Measurements from ENCODE around the gene IGSF9.

The IGSF9 gene

GRCh38 chr1:159973350-159973940 is 28.0 kb upstream of the IGSF9 start:
- H3K36me3 ChIP-seq (ENCODE audit: control insufficient read depth, insufficient read depth, low read length), result no peaks in the 10 kb centered on the region
- no peaks in the 10 kb centered on the region for H3K9me3 ChIP-seq (ENCODE audit: control insufficient read depth, insufficient read depth, low read depth, low read length)
- H3K27ac ChIP-seq (ENCODE audit: low read depth, low read length), result no peak overlapping the region
- no peak overlapping the region for H3K9ac ChIP-seq (ENCODE audit: low read length)
- no peak overlapping the region for H3K4me3 ChIP-seq (ENCODE audit: low read depth, low read length)
- H3K4me1 ChIP-seq (ENCODE audit: control insufficient read depth, insufficient read depth, low read length), result no peaks in the 10 kb centered on the region
- peaks cover 27% of the 10 kb centered on the region for H3K27me3 ChIP-seq (ENCODE audit: control insufficient read depth, insufficient read depth, low read length)

- no peak overlapping the region for H3K4me3 ChIP-seq (ENCODE audit: low read depth, low read length)
- H3K4me1 ChIP-seq (ENCODE audit: control insufficient read depth, insufficient read depth, low read length), result no peaks in the 10 kb centered on the region
- H3K36me3 ChIP-seq (ENCODE audit: control insufficient read depth, insufficient read depth, low read length), result no peaks in the 10 kb centered on the region
- H3K27me3 ChIP-seq (ENCODE audit: control insufficient read depth, insufficient read depth, low read length), result peaks cover 26% of the 10 kb centered on the region
- no peak overlapping the region for H3K27ac ChIP-seq (ENCODE audit: low read depth, low read length)
- no peak overlapping the region for H3K9ac ChIP-seq (ENCODE audit: low read length)
- no peaks in the 10 kb centered on the region for H3K9me3 ChIP-seq (ENCODE audit: control insufficient read depth, insufficient read depth, low read depth, low read length)
Measured at GRCh38 chr1:159972443-159973205, 27.2 kb upstream of the IGSF9 start.

DNA sequence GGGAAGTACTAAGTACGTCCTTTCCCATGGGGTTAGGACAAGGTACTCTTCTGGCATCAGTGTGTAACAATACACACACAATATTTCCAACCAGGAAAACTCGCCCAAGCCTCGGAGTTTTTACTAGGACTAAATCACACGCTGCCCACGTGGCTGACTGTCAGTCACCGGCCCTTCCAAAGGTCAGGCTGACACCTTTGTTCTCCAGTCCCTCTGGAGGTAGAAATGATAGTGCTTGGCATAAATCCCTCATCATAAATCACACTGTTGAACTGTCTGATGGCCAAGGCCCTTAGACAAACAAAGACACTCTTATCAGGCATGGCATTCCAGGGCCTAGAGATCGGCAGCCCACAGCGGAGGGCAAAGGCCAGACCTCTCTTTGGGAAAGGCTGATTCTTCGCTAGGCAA is 25.5 kb upstream of the IGSF9 start:
- H3K36me3 ChIP-seq (ENCODE audit: control insufficient read depth, insufficient read depth, low read length), result no peaks in the 10 kb centered on the region
- no peak overlapping the region for H3K4me3 ChIP-seq (ENCODE audit: low read depth, low read length)
- no peaks in the 10 kb centered on the region for H3K9me3 ChIP-seq (ENCODE audit: control insufficient read depth, insufficient read depth, low read depth, low read length)
- H3K9ac ChIP-seq (ENCODE audit: low read length), result no peak overlapping the region
- no peaks in the 10 kb centered on the region for H3K4me1 ChIP-seq (ENCODE audit: control insufficient read depth, insufficient read depth, low read length)
- H3K27me3 ChIP-seq (ENCODE audit: control insufficient read depth, insufficient read depth, low read length), result peaks cover 19% of the 10 kb centered on the region; the same call in 1 of the 2 replicates
- no peak overlapping the region for H3K27ac ChIP-seq (ENCODE audit: low read depth, low read length)

DNA sequence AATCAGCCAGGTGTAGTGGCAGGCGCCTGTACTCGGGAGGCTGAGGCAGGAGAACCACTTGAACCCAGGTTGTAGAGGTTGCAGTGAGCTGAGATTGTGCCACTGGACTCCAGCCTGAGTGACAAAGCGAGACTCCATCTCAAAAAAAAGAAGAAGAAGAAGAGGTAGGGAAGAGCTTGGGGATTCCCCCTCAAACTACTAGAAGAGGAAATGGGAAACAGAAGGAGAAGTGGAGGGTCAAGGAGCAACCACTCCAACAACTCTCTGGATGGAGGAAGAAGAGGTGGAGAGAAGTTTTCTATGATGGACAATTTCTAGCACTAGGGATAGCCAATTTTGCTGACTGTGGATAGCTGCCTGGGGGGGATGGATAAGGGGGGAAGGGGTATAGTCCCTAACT is 23.5 kb upstream of the IGSF9 start:
- no peaks in the 10 kb centered on the region for H3K36me3 ChIP-seq (ENCODE audit: control insufficient read depth, insufficient read depth, low read length)
- H3K4me1 ChIP-seq (ENCODE audit: control insufficient read depth, insufficient read depth, low read length), result no peaks in the 10 kb centered on the region
- H3K27ac ChIP-seq (ENCODE audit: low read depth, low read length), result no peak overlapping the region
- H3K4me3 ChIP-seq (ENCODE audit: low read depth, low read length), result no peak overlapping the region
- H3K9me3 ChIP-seq (ENCODE audit: control insufficient read depth, insufficient read depth, low read depth, low read length), result no peaks in the 10 kb centered on the region
- H3K9ac ChIP-seq (ENCODE audit: low read length), result no peak overlapping the region
- H3K27me3 ChIP-seq (ENCODE audit: control insufficient read depth, insufficient read depth, low read length), result peaks cover 4% of the 10 kb centered on the region; the same call in 1 of the 2 replicates

DNA sequence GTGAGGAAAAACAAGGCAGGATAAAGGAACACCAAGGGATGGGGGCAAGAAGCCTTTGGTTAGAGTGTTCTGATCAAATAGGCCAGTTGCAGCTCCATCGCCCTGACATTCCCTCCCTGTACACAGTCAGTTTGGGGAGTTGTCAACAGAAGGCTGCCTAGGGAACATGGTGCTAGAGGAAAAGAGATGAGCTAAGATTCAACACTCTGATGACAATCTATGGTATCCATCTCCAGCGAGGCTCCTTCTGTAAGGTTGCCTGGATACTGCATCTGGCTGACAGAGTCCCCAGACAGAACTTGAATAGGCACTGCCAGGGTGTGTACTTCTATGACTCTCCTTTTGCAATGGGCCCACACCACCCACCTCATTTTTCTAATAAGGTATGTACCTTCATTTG is 19.9 kb upstream of the IGSF9 start:
- Histone ChIP-seq H3K4me3 (ENCODE audit: low read depth, low read length) (no peak overlapping the region), H3K9ac (ENCODE audit: low read length) (no peak overlapping the region), H3K4me1 (ENCODE audit: control insufficient read depth, insufficient read depth, low read length) (no peaks in the 10 kb centered on the region), H3K27ac (ENCODE audit: low read depth, low read length) (no peak overlapping the region), H3K36me3 (ENCODE audit: control insufficient read depth, insufficient read depth, low read length) (no peaks in the 10 kb centered on the region), H3K9me3 (ENCODE audit: control insufficient read depth, insufficient read depth, low read depth, low read length) (no peaks in the 10 kb centered on the region), H3K27me3 (ENCODE audit: control insufficient read depth, insufficient read depth, low read length) (peaks cover 4% of the 10 kb centered on the region; the same call in 1 of the 2 replicates)

DNA sequence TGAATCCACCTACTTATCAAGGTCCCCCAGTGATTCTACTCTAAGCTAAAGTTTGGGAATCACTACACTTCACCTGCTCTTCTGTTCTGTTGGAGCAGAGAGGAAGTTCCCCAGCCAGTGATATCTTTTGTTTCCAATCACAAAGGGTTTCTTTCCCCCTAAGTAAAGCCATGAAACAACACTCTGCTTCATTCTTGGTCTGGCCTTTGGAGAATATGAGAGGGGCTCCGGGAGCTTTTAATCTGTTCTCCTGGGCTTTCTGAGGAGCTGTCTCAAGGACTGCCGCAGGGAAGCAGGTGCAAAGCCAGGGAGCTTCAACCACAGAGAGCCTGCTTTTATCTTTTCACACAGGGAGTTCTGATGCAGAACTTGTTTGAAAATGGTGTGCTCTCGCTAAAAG is 18.7 kb upstream of the IGSF9 start:
- no peaks in the 10 kb centered on the region for H3K36me3 ChIP-seq (ENCODE audit: control insufficient read depth, insufficient read depth, low read length)

DNA sequence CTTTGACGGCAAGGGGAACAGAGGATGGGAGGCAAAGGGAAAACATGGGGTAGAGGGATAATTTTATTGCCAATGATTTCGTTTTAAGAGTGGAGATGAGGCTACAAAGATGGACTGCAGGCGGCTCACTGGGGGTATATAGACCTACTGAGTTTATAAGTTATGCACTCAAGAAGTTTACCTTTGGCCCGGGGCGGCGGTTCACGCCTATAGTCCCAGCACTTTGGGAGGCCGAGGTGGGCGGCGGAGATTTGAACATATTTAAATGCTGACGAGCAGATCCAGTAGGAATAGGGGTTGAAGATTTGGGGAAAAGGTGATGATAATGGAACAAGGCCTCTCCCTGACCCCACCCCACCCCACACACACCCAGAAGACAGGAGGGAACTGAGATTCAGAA is 16.8 kb upstream of the IGSF9 start:
- no peaks in the 10 kb centered on the region for H3K9me3 ChIP-seq (ENCODE audit: control insufficient read depth, insufficient read depth, low read depth, low read length)
- H3K27me3 ChIP-seq (ENCODE audit: control insufficient read depth, insufficient read depth, low read length), result no peaks in the 10 kb centered on the region; the same call in 1 of the 2 replicates
- H3K4me1 ChIP-seq (ENCODE audit: control insufficient read depth, insufficient read depth, low read length), result no peaks in the 10 kb centered on the region
- no peak overlapping the region for H3K27ac ChIP-seq (ENCODE audit: low read depth, low read length)
- H3K36me3 ChIP-seq (ENCODE audit: control insufficient read depth, insufficient read depth, low read length), result no peaks in the 10 kb centered on the region
- H3K9ac ChIP-seq (ENCODE audit: low read length), result no peak overlapping the region
- H3K4me3 ChIP-seq (ENCODE audit: low read depth, low read length), result no peak overlapping the region

More for the DNA sequence above, 18.7 kb upstream of the IGSF9 start:
- Histone ChIP-seq H3K4me3 (ENCODE audit: low read depth, low read length) (no peak overlapping the region), H3K9ac (ENCODE audit: low read length) (no peak overlapping the region), H3K9me3 (ENCODE audit: control insufficient read depth, insufficient read depth, low read depth, low read length) (no peaks in the 10 kb centered on the region), H3K27me3 (ENCODE audit: control insufficient read depth, insufficient read depth, low read length) (peaks cover 4% of the 10 kb centered on the region; the same call in 1 of the 2 replicates), H3K27ac (ENCODE audit: low read depth, low read length) (no peak overlapping the region), H3K4me1 (ENCODE audit: control insufficient read depth, insufficient read depth, low read length) (no peaks in the 10 kb centered on the region)

GRCh38 chr1:159961636-159962035 is 16.2 kb upstream of the IGSF9 start:
- Histone ChIP-seq H3K27ac (ENCODE audit: low read depth, low read length) (no peak overlapping the region), H3K4me3 (ENCODE audit: low read depth, low read length) (no peak overlapping the region)

GRCh38 chr1:159960721-159961381 is 15.4 kb upstream of the IGSF9 start:
- Histone ChIP-seq H3K9ac (ENCODE audit: low read length) (no peak overlapping the region), H3K27me3 (ENCODE audit: control insufficient read depth, insufficient read depth, low read length) (no peaks in the 10 kb centered on the region; the same call in 1 of the 2 replicates), H3K27ac (ENCODE audit: low read depth, low read length) (no peak overlapping the region), H3K9me3 (ENCODE audit: control insufficient read depth, insufficient read depth, low read depth, low read length) (no peaks in the 10 kb centered on the region), H3K4me1 (ENCODE audit: control insufficient read depth, insufficient read depth, low read length) (no peaks in the 10 kb centered on the region), H3K4me3 (ENCODE audit: low read depth, low read length) (no peak overlapping the region), H3K36me3 (ENCODE audit: control insufficient read depth, insufficient read depth, low read length) (no peaks in the 10 kb centered on the region)

More at GRCh38 chr1:159961636-159962035, 16.2 kb upstream of the IGSF9 start:
- Histone ChIP-seq H3K9ac (ENCODE audit: low read length) (no peak overlapping the region), H3K36me3 (ENCODE audit: control insufficient read depth, insufficient read depth, low read length) (no peaks in the 10 kb centered on the region), H3K27me3 (ENCODE audit: control insufficient read depth, insufficient read depth, low read length) (no peaks in the 10 kb centered on the region; the same call in 1 of the 2 replicates), H3K4me1 (ENCODE audit: control insufficient read depth, insufficient read depth, low read length) (no peaks in the 10 kb centered on the region), H3K9me3 (ENCODE audit: control insufficient read depth, insufficient read depth, low read depth, low read length) (no peaks in the 10 kb centered on the region)

DNA sequence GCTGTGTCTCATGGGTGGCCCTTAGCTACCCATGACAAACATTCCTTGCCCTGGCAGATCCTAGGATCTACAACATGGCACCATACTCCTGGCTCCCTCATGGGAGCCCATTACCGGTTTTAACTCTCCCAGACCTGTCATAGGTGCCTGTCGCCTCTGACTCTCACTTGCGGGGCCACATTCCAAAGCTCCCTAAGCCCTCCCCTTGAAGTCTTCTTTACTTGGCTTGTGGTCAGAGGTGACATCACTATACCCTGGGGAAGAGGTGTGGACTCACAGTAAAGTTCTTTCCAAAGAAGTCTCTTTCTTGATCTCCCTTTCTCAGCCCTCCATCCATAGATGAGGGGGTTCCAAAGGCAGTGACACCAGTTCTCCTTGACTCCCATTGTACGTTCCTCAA is 14.0 kb upstream of the IGSF9 start:
- Histone ChIP-seq H3K9ac (ENCODE audit: low read length) (no peak overlapping the region), H3K27me3 (ENCODE audit: control insufficient read depth, insufficient read depth, low read length) (no peaks in the 10 kb centered on the region; the same call in 1 of the 2 replicates), H3K27ac (ENCODE audit: low read depth, low read length) (no peak overlapping the region), H3K36me3 (ENCODE audit: control insufficient read depth, insufficient read depth, low read length) (no peaks in the 10 kb centered on the region), H3K4me3 (ENCODE audit: low read depth, low read length) (no peak overlapping the region), H3K9me3 (ENCODE audit: control insufficient read depth, insufficient read depth, low read depth, low read length) (no peaks in the 10 kb centered on the region), H3K4me1 (ENCODE audit: control insufficient read depth, insufficient read depth, low read length) (no peaks in the 10 kb centered on the region)

Data from HUES6 (cell line).